ENCODE results near the gene UBE4B. TPM values are rescaled to one million over a fixed set of nuclear protein-coding genes. Genes with fewer than 3 reads are reported as not detected.
A peak's percentile ranks its signal among the peaks of the same experiment; 100 is the strongest.

The UBE4B gene
- total RNA-seq, 4 donors from 2014 or later = 31.2 to 48.6 (median 44.0) TPM

DNA sequence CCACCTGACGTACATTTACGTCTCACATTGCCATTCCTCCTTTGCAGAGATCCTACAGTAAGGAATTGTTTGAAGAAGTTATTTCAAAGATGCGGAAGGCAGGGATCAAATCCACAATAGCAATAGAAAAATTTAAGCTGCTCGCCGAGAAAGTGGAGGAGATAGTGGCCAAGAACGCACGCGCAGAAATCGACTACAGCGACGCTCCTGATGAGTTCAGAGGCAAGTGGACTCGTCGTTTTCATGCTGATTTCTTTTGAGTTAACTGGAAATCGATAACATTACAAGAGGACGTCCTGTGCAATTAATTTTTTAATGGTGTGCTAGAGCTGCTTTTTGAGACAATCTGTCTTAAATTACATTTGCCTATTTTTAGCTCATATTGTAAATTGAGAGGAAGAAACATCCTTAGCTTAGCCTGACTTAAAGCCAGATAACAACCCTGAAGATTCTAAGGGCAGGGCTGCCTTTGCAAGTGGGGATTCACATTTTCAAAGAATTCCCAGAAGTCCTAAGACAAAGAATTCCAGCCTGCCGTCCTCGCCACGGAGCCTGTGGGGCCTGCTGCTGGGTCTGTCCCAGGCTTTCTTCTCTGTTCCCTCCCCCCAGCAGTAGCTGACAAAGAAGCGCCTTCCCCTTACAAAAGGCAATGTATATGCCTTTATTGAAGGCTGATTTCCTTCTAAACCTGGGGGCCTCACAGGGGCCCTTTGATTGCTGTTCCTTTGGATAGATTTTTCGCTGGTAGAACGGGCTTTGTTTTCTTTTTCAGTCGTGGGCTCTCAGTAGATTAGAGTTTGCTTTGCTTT, 146.0 kb downstream of the UBE4B start:
- Histone ChIP-seq H3K36me3 (peaks cover 0 to 57% (median 5%) of the 10 kb centered on the region in 3 donors), H3K27ac (peak overlapping the region in 3 of 4 donors; percentile 32 to 77 (median 73)), H3K4me3 (no peak overlapping the region), H3K9me3 (peaks cover 0 to 7% (median 0%) of the 10 kb centered on the region in 4 donors), H3K4me1 (peaks cover 0 to 15% (median 0%) of the 10 kb centered on the region in 4 donors), H3K27me3 (no peaks in the 10 kb centered on the region)
- WGBS, 2 donors = 54 to 67% methylated on average over 22 of the region's 22 CpGs
- no peak for DNase-seq (ENCODE audit: low spot score in 2 of 2)
- TF ChIP-seq, protein P1, sequence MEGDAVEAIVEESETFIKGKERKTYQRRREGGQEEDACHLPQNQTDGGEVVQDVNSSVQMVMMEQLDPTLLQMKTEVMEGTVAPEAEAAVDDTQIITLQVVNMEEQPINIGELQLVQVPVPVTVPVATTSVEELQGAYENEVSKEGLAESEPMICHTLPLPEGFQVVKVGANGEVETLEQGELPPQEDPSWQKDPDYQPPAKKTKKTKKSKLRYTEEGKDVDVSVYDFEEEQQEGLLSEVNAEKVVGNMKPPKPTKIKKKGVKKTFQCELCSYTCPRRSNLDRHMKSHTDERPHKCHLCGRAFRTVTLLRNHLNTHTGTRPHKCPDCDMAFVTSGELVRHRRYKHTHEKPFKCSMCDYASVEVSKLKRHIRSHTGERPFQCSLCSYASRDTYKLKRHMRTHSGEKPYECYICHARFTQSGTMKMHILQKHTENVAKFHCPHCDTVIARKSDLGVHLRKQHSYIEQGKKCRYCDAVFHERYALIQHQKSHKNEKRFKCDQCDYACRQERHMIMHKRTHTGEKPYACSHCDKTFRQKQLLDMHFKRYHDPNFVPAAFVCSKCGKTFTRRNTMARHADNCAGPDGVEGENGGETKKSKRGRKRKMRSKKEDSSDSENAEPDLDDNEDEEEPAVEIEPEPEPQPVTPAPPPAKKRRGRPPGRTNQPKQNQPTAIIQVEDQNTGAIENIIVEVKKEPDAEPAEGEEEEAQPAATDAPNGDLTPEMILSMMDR (IDR thresholded peaks at IDR 0.05) = no peak
- TF ChIP-seq EP300 (IDR thresholded peaks at IDR 0.05) (no peak), POLR2A (IDR thresholded peaks at IDR 0.05) (no peak)

DNA sequence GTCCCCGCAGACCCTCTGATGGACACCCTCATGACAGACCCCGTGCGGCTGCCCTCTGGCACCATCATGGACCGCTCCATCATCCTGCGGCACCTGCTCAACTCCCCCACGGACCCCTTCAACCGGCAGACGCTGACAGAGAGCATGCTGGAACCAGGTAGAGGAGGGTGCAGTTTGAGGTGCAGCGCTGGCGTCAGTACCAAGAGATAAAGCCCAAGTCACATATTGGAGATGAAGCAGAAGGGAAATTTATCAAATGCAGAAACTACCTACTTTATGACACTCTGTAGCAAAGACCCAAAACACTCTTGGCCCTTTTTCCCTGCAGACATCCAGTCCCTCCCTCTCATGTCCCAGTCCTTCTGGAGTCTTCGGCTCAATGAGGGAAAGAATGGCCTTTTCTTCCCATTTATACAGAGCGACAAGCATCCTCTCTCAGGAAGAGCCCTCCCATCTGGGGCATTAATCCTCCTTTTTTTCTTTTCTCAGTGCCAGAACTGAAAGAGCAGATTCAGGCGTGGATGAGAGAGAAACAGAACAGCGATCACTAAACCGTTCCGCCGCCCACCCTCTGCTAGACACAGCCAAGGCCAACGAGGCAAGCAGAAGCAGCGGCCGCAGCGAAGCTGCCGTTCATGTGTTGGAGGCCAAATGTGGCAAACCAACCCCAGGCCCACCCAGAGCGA, 146.8 kb downstream of the UBE4B start:
- TF ChIP-seq POLR2A (IDR thresholded peaks at IDR 0.05) = no peak
- TF ChIP-seq, protein P1 (IDR thresholded peaks at IDR 0.05) = no peak
- TF ChIP-seq EP300 (IDR thresholded peaks at IDR 0.05) = no peak
- peaks cover 0 to 50% (median 5%) of the 10 kb centered on the region in 3 donors for H3K36me3 ChIP-seq
- peaks cover 0 to 7% (median 0%) of the 10 kb centered on the region in 4 donors for H3K9me3 ChIP-seq
- H3K4me1 ChIP-seq = peaks cover 0 to 15% (median 0%) of the 10 kb centered on the region in 4 donors
- 46 to 60% methylated on average over 23 of the region's 23 CpGs for WGBS, 2 donors
- H3K27ac ChIP-seq = peak overlapping the region in 3 of 4 donors; percentile 32 to 77 (median 73)
- H3K4me3 ChIP-seq = no peak overlapping the region
- no peak for DNase-seq (ENCODE audit: low spot score in 2 of 2)
- H3K27me3 ChIP-seq = no peaks in the 10 kb centered on the region

DNA sequence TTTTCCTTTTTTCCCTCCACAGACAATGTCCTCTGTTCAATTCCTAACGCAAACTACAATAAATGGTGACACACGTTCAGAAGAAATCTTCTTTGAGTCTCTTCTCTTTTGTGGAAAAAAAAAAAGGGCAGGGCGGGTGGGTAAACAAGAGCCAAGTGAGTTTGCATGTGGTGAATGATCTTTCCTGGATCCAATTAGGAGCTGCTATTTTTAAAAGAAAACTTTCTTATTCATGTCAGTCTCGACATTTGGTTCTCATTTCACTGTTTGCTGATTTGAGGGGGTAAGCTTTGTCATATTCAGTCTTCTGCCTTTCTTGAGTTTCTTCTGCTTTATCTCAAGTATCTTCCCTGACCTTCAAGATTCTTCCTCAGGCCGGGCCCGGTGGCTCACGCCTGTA, 148.4 kb downstream of the UBE4B start:
- Histone ChIP-seq H3K4me3 (no peak overlapping the region), H3K4me1 (peaks cover 0 to 15% (median 0%) of the 10 kb centered on the region in 4 donors), H3K9me3 (peaks cover 0 to under 1% (median 0%) of the 10 kb centered on the region in 4 donors), H3K36me3 (peaks cover 0 to 35% (median 5%) of the 10 kb centered on the region in 3 donors), H3K27me3 (no peaks in the 10 kb centered on the region), H3K27ac (no peak overlapping the region)
- DNase-seq (ENCODE audit: low spot score in 2 of 2) = no peak
- TF ChIP-seq POLR2A (IDR thresholded peaks at IDR 0.05) (no peak), EP300 (IDR thresholded peaks at IDR 0.05) (no peak)
- TF ChIP-seq, protein P1 (IDR thresholded peaks at IDR 0.05) = no peak
- 65 to 78% methylated on average over 7 of the region's 7 CpGs for WGBS, 2 donors

DNA sequence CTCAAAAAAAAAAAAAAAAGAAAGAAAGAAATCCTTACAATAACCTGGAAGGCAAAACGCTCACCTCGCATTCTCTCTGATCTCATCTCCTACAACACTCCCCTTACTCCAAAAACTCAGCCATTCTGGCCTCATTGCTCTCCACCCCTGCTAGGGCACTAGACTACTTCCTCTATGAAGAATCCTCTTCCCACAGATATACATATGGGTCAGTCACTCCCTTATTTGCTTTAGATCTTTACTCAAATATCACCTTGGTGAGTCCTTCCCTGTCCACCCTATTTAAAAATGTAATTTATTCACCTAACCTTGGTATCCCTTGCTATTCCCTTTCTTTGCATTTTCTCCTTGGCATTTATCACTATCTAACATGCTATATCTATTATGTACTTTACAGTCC, 153.0 kb downstream of the UBE4B start:
- WGBS, 2 donors = 93 to 94% methylated on average over 2 of the region's 2 CpGs
- H3K27me3 ChIP-seq = no peaks in the 10 kb centered on the region
- H3K4me1 ChIP-seq = no peaks in the 10 kb centered on the region
- peaks cover 0 to 8% (median 0%) of the 10 kb centered on the region in 4 donors for H3K9me3 ChIP-seq
- H3K36me3 ChIP-seq = peaks cover 0 to 5% (median 4%) of the 10 kb centered on the region in 3 donors
- no peak for DNase-seq (ENCODE audit: low spot score in 2 of 2)
- no peak overlapping the region for H3K4me3 ChIP-seq
- H3K27ac ChIP-seq = no peak overlapping the region
- TF ChIP-seq, protein P1 (IDR thresholded peaks at IDR 0.05) = no peak
- no peak for TF ChIP-seq POLR2A (IDR thresholded peaks at IDR 0.05)
- TF ChIP-seq EP300 (IDR thresholded peaks at IDR 0.05) = no peak
